M059J (cell line): ENCODE results near the gene ECI2. TPM values are rescaled to one million over a fixed set of nuclear protein-coding genes. Genes with fewer than 3 reads are reported as not detected.
A peak's percentile ranks its signal among the peaks of the same experiment; 100 is the strongest.

Source experiments
- DNase-seq: peaks from one replicate; pipeline ENCODE4 v3.0.0-alpha.2; 2012; ENCODE audit warnings: low read depth
- total RNA-seq: library from RNA; depleted of rRNA; stranded (reverse); fragments of >200 nt; shearing (Covaris generic); gene quantifications from 2 replicates; pipeline ENCODE4 v1.2.3, GENCODE V29; 2014; rRNA removed

Gene ECI2, protein sequence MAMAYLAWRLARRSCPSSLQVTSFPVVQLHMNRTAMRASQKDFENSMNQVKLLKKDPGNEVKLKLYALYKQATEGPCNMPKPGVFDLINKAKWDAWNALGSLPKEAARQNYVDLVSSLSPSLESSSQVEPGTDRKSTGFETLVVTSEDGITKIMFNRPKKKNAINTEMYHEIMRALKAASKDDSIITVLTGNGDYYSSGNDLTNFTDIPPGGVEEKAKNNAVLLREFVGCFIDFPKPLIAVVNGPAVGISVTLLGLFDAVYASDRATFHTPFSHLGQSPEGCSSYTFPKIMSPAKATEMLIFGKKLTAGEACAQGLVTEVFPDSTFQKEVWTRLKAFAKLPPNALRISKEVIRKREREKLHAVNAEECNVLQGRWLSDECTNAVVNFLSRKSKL
- total RNA-seq, result 137 and 178 TPM in 2 replicates

DNA sequence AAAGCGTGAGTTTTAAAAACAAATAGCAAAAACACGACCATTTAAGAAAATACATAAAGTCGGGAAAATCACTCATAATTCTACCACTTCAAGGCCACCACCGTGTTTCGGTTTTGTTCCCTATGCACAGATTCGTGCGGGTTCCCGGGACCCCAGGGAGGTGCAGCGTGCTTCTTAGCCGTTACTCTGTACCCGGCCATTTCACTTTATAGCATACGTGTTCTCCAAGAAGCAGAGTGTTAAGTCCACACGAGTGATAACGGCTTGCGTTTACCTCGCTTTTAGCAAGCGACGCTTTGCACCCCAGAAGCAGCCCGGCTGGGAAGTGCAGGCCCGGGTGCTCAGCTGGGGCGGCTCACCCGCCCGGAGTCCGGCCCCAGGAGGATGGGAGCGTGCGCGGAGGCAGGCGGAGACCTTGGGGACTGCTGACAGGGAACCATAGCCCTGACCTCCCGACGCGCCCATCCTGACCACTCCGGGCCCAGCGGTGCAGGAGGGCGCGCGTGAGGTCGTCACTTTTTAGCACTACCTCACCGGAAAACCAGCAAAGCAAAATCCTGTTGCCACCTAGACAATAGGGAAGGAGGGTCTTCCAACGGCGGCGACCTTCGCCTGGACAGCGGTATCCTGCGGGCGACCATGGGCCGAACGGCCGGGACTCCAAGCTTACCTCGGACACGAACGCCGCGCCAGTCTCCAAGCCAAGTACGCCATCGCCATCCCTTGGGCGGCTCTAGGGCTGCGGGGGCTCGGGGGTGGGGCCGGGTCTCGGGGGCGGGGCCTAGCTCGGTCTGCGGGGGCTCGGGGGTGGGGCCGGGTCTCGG lies at the start of gene ECI2:
Gene ECI2 (minus strand): TSS at position 735 of the 824 bp plus-strand sequence. CDS start 15 bp downstream, at position 720.
- DNase-seq, result peak; percentile 85

DNA sequence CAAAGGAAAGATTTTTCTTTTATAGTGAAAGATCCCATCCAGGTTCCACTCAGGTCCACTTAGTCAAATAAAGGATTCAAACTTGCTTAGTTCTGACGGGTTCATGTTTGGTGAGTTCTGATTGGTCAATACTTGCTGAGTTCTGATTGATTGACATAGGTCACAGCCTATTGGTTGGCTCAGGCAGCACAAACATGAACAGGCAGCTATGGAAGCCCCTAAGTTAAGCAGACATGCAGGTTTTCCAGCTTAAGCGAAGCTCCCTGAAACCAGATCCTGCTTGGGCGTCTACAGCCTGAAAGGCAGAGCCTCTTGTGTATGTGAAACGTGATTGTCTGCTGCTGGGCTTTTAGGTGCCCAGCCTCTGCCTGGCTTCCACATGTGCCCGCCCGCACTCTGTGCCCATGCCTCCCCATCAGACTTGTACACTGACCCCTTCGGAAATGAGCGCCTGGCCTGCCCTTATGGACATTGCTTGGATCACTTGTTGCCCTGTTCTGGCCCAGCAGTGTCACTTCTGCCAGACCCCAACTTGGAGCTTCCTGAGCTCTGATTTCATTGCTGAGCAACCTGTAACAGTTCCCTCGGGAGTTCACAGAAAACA lies 45.4 kb upstream of the ECI2 start:
- peak; percentile 56 for DNase-seq

DNA sequence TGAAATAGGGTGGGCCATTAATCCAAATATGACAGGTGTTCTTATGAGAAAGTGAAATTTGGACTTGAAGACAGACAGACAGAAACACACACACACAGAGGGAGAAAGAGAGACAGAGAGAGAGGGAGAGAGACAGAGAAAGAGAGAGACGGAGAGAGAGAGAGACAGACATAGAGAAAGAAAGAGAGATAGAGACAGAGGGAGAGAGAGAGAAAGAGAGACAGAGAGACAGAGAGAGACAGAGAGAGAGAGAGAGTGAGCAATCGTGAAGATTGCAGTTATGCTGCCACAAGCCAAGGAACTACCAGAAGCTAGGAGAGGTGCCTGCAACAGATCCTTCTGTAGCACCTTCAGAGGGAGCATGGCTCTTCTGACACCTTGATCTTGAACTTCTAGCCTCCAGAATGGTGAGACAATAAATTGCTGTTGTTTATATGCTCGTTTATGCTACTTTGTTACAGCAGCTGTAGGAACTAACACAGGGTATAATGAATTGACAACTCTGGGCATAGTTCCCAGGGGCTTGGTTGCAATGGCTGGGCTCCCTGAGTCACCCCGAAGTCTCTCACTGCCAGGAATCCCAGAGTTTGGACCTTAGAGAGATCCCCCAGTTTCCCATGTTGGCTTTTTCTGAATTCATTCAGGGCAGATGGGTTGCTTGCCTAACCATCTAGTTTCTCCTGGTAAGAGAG lies 44.7 kb upstream of the ECI2 start:
- DNase-seq, result peak; percentile 52

DNA sequence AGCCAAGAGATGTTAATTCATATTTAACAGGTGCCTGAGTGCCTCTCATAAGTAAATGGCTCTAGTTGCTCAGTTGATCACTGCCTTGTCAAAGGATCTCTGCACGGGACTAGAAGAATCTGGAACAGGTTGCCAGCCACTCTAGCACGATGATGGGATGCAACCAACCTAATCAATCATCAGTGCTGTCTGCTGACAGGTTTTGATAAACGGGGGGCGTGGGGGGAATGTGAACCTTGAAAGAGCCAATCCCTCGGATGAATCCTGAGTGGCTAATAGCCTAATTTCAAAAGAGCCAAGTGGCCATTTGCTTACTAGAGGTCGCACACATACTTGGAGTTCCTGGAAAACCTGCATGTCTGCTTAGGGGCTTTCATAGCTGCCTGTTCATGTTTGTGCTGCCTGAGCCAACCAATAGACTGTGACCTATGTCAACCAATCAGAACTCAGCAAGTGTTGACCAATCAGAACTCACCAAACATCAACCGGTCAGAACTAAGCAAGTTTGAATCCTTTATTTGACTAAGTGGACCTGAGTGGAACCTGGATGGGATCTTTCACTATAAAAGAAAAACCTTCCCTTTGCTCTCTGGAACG lies 43.5 kb upstream of the ECI2 start:
- no peak for DNase-seq

DNA sequence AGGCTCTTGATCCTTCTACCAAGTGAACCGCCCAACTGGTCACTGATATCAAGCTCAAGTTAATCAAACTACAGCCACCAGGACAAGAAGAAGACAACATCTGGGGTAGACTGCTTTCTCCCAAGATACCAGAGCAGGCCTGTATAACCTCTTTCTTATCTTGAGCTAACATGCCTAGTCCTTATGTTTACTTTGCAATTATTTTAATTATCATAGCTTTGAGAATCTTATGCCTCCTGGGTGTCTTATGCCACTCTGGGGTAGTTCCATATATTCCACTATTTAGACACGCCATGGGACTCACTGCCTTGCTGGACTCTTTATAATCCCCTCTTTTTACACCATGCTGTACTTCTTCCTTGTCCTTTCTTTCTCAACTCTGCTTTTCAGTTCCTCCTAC lies 41.5 kb upstream of the ECI2 start:
- no peak for DNase-seq

DNA sequence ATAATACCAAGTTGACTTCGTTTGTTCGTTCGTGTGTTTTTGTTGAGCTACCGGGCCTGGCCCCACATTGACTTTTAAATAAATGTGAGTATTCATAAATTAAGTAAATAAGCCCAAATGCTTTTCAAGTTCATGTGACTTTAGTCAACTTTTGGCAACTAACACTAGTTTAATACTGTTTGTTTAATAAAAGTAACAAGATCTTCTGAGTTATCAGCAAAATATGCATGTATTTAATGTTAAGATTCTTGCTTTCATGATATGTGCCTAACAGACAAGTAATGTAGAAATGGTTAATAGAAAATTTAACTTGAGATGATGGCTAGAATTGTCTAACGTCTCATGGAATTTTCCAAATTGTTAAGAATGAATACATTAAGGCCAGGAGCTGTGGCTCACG lies 38.7 kb upstream of the ECI2 start:
- DNase-seq, result no peak

DNA sequence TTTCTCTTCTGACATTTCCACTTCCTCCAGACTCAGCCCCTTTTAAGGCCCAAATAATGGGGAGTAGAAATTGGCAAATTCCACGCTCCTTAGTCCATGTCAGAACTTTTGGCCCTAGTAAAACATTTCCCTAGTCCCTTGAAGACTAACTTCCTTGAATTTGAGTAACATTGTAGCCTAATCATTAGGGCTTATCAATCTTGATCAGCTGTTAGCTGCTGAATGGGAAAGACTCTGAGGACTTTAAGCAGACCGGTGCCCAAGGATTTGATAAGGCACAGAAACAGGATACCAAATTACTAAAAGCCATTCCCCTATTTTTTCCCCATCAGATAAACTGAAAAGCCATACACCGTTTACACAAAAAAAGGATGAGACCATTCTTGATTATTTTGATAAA lies 37.0 kb upstream of the ECI2 start:
- no peak for DNase-seq

DNA sequence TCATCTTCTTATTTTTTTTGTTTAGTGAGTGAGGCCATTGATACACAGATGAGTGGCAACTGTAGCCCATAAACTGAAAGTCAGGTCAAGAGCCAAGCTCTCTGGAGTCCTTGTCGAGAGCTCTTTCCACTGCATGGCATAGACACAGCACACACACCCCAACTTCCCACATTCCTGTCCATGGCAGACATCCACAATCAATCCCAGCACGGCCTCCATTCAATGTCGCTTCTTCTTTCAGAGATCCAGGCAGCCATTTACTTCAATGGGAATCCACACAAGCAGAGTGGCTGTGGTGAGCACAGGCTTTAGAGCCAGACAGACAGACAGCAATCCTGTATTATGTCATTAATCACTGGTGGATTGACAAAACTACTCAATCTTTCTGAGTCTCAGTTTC lies 34.9 kb upstream of the ECI2 start:
- DNase-seq, result no peak

DNA sequence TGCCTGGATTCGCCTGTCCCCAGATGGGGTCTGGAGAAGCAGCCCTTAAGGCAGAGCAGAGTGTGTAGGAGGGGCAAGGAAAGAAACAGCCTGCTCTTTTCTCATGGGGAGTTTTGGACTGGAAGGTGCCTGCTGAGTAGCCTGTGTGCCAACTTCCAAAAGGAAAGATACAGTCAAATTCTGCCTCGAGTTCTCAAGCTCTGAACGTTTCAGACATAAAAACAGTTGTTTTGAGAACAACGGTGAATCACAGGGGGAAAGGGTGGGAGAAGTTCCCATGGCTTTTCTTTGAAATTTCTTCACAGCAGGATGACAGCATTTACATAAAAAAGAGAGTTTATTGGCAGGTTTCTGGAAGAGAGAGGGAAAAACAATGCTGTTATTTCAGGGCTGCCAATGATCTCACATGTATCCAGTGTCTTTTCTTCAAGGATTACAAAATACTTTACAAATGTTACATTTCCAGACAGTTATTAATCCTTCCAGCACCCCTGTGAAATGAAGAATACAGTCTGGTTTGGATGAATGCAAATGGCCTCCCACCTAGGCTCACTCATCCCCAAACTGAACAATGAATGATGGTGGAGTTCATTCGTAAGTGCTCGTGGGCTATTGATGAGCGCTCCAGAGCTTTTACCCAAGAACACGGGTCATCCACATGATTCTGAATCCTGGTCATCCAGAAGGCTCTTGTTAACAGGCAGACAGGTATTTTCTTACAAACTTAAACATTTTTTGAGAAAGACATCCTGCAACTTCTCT lies 33.8 kb upstream of the ECI2 start:
- DNase-seq, result no peak

DNA sequence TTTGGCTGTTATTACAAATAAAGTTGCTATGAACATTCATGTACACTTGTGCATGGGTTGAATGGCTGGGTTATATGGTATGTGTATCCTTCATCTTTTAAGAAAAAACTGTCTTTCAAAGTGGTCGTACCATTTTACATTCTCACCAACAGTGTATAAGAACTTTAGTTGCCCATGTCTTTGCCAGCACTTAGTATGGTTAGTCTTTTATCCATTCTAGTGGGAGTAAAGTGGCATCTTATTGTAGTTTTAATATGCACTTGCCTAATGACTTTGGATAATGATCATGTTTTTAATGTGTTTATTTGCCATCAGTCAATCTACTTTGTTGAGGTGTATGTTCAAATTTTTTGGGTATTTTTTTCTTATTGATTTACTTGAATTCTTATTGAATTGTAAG lies 32.5 kb upstream of the ECI2 start:
- no peak for DNase-seq

DNA sequence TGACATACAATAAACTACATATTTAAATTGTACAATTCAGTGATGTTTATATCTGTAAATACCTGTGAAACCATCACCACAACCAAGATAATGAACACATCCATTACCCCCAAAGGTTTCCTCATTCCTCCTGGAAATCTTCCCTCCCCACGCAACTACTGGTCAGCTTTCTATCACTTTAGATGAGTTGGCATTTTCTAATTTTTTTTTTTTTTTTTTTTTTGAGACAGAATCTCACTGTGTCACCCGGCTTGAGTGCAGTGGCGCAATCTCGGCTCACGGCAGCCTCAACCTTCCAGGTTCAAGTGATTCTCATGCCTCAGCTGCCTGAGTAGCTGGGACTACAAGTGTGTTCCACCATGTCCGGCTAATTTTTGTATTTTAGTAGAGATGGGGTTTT lies 31.7 kb upstream of the ECI2 start:
- DNase-seq, result no peak

DNA sequence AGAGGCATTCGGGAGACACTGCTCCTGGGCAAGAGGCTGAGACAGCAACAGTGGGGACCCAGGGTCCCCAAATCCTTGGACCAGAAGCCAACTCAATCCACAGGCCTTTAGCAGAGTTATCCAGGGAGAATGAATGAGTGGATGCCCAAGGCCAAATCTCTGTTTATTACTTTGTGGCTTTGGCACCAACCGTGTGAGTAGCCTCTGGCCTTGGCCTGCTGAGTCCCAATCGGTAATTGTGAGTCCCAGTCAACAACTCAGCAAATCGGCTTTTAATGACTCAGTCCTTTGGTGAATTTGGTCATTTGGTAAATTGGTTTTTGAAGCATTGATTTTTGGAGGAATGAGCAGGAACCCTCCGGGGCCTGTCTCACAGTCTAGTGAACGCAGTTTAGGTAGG lies 29.1 kb upstream of the ECI2 start:
- peak; percentile 87 for DNase-seq

DNA sequence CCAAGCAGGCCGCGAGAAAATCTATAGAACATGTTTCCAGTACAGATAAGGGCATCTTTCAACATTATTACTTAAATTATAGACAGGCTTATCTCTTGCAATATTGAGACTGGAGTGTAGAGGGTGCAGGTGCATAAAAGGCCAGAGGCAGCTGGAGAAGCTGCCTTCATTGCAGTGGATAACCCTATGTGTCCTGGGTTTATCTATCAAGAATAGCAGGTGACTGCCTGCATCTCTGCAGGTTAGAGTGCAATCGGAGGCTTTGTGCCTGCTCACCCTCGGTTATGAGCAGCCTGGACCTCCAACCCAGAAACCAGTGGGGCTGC lies 28.7 kb upstream of the ECI2 start:
- peak; percentile 21 for DNase-seq

DNA sequence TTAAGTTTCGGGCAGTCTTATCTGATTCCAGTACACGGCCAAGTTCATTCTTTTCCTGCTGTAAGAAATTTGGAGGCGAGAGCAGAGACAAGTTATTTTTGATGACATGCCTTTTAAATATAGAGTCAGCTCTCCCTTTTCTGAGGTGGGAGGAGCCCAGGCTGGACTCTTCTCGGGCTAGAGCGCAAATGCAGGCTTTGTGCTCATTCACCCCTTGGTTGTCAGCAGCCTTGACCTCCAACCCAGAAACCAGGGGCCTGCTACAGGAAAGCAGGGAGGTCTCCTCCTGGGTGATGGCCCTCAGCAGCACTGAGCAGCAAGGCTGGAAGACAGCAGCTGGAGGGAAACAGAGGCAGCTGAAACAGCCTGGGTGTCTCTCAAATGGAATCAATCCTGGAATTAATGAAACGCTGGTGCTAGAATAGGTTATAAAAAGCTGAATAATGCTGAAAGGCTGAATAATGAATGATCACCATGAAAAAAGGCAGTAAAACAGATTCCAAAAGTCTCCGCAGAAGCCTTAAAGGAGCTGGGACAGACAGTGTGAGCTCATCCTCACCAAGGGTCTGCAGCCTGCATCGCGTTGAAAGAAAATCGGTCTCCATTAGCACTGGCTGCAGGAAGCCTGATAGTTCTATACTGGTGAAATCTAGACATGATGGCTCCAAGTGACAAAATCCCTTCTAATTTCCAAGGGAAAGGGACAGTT lies 28.2 kb upstream of the ECI2 start:
- no peak for DNase-seq

DNA sequence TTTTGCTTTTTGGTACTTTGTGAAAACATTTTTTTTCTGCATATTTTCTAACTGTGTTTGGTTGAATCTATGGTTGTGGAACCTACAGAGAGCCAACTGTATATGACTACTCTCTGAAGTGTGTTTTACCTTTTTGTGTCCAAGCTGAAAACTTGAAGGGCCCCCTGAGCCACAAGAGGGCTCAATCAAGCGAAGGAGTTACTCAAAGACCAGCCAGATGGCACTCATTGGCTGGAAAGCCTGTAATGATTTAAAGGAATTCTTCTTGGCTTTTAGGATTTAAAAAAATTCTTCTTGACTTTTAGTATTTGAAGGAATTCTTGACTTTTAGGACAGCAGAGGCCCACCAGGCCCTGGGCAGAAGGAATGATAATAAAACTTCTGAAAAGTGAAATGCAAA lies 27.0 kb upstream of the ECI2 start:
- DNase-seq, result no peak

DNA sequence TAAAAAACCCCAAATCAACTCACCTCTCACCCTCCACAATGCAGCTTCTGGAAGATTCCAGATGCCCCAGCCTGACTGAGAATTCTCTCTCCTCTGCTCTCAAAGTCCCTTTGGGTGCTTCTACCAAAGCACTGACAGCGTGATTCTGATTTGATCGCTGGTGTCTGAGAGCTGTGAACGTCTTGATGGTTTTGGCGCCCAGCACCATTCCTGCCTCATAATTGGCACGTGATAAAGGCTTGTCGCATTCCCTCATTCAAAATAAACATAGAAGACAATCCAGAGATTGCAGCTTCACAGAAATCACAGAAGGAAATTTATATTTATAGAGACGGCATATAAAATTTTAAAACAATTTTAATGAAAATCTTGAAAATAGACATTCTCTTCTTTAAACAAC lies 24.1 kb upstream of the ECI2 start:
- no peak for DNase-seq

DNA sequence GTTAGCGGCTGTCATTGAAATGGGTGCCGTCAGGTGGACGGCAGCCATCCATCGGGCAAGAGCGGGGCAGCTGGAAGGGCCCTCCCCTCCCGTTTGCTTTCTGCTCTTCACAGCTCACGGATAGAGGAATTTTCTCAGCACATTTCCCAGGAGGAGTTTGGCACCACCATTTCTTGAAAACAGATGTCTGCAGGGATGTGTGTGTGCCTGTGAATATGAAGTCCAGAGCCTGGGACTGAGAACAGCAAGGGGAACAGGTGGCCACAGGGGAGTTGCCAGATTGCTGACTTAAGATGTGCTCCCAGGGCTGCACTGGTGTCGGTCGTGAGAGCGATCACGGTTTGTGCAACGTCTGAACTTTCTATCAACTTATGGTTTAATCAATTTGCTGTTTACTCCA lies 22.1 kb upstream of the ECI2 start:
- DNase-seq, result no peak

DNA sequence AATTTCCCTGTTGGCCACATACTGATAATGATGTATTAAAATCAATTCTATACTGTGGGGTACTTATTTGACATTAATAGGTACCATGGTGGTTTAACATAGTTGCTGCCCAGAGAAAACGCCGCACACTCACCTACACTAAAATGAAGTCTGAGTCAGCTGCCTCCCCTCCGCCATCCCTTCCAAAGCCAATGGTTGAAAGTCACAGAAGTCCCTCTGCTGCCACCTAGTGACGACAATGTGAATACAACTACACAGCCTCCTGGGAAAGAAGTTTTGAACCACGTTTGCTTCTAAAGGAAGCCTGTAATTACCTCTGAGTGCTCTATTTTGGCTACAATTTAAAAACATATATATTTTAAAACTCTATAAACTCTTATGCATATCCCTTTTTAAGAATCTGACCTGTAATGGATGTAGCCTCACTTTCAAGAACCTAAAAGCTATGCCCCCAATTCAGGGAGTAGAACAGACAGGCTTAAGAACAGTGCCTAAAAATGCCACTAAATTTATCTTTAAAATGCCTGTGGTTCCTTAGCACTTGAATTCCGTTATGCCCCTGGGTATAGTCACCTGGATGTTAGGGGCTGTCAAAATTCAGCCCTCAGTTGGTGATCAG lies 20.6 kb upstream of the ECI2 start:
- peak; percentile 90 for DNase-seq

DNA sequence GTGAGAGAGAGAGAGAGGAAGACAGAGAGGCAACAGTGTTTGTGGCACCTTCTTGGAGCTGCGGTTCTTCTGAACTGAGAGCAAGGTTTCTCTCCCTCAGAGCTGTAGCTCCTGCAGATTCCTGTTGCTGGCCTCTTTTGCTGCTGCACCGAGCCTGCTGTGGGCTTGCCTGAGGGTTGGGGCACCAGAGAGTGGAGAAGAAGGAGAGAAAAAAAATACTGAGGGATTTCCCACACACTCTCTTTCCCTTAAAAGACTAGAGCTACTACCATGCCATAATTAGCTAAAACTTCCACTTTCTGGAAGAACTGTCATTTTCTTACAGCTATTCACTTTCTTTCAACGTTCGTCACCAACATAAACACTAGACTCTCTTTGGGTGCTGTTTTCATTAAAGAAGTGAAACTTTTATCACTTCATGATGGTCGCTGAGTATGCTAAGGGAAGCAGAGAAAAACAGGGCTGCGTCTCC lies 18.2 kb upstream of the ECI2 start:
- DNase-seq, result no peak

DNA sequence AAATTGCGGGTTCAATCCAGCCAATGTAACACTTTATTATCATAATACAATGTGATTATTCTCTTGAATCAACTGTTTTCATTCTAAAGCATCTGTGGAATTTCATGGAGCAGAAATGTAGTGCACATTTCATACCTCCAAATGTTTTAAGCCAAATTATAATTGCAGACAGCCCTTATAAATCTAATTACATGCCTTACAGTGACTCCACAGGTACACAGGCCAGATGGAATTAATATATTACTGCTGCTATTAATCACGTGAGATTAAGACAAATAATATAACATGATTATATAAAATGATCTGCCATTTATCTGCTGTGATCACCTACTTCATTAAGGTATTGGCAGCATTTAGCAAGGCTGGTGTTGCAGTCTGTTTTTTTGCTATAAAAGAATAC lies 9.7 kb upstream of the ECI2 start:
- no peak for DNase-seq
